ENCODE results near the gene ELMOD1.

ELMOD1 gene

GRCh38 chr11:107691000-107691750 is 100.2 kb downstream of the ELMOD1 start:
- no peak for DNase-seq

- DNase-seq: no peak
Measured at GRCh38 chr11:107695446-107695845, 104.5 kb downstream of the ELMOD1 start.

GRCh38 chr11:107696140-107696539 is 105.2 kb downstream of the ELMOD1 start:
- DNase-seq: no peak

GRCh38 chr11:107697291-107697690 is 106.3 kb downstream of the ELMOD1 start:
- DNase-seq: no peak

GRCh38 chr11:107699371-107700285 is 108.7 kb downstream of the ELMOD1 start:
- no peak for DNase-seq

GRCh38 chr11:107702109-107702660 is 111.2 kb downstream of the ELMOD1 start:
- DNase-seq: no peak

- DNase-seq: no peak
Measured at GRCh38 chr11:107702723-107703122, 111.8 kb downstream of the ELMOD1 start.

- DNase-seq: no peak
Measured at GRCh38 chr11:107704451-107704850, 113.5 kb downstream of the ELMOD1 start.

- DNase-seq: no peak
Measured at GRCh38 chr11:107705027-107705426, 114.1 kb downstream of the ELMOD1 start.

GRCh38 chr11:107706531-107706930 is 115.6 kb downstream of the ELMOD1 start:
- no peak for DNase-seq

GRCh38 chr11:107707215-107707671 is 116.3 kb downstream of the ELMOD1 start:
- no peak for DNase-seq

- DNase-seq: no peak
Measured at GRCh38 chr11:107707807-107708206, 116.9 kb downstream of the ELMOD1 start.

GRCh38 chr11:107708792-107709191 is 117.8 kb downstream of the ELMOD1 start:
- DNase-seq: no peak

GRCh38 chr11:107710301-107710700 is 119.4 kb downstream of the ELMOD1 start:
- DNase-seq: no peak

- DNase-seq: no peak
Measured at GRCh38 chr11:107711861-107712755, 121.2 kb downstream of the ELMOD1 start, which contains the start of gene SLN. TSS of gene SLN (minus strand) at chr11:107712056.

GRCh38 chr11:107713009-107713408 is 122.1 kb downstream of the ELMOD1 start:
- DNase-seq: no peak

Measured in activated T-cell treated with anti-CD3 and anti-CD28 coated beads, Interleukin-2, amount 50 U/mL, for 1 hour (primary cell).